ENCODE measurements around the gene PARD3. TPM values are rescaled to one million over a fixed set of nuclear protein-coding genes. Genes with fewer than 3 reads are reported as not detected.

The PARD3 gene
- total RNA-seq, 2 donors from 2014 or later: 32.0 to 61.9 TPM

GRCh38 chr10:34826221-34826620 is 11.1 kb upstream of the PARD3 start:
- TF ChIP-seq POLR2AphosphoS5 (IDR thresholded peaks at IDR 0.05): no peak
- no peak for TF ChIP-seq POLR2A (IDR thresholded peaks at IDR 0.05)
- no peak for TF ChIP-seq CTCF (IDR thresholded peaks at IDR 0.05)
- Histone ChIP-seq H3K4me3 (no peak overlapping the region), H3K27ac (no peak overlapping the region), H3K9me3 (no peaks in the 10 kb centered on the region), H3K27me3 (replicated peaks; ENCODE audit: insufficient read depth) (no peaks in the 10 kb centered on the region), H3K4me1 (replicated peaks) (no peaks in the 10 kb centered on the region), H3K36me3 (no peaks in the 10 kb centered on the region)
- 71% methylated on average over 6 of the region's 6 CpGs for WGBS
- intact Hi-C loops (cut with DNase I): no loop called here
- no peak for DNase-seq (ENCODE audit: low spot score)

GRCh38 chr10:34825414-34825813 is 10.3 kb upstream of the PARD3 start:
- H3K27ac ChIP-seq: no peak overlapping the region
- intact Hi-C loops (cut with DNase I): no loop called here
- H3K27me3 ChIP-seq (replicated peaks; ENCODE audit: insufficient read depth): no peaks in the 10 kb centered on the region
- H3K36me3 ChIP-seq: no peaks in the 10 kb centered on the region
- no peak overlapping the region for H3K4me3 ChIP-seq
- no peaks in the 10 kb centered on the region for H3K4me1 ChIP-seq (replicated peaks)
- DNase-seq (ENCODE audit: low spot score): no peak
- TF ChIP-seq CTCF (IDR thresholded peaks at IDR 0.05) (no peak), POLR2A (IDR thresholded peaks at IDR 0.05) (no peak), POLR2AphosphoS5 (IDR thresholded peaks at IDR 0.05) (no peak)
- H3K9me3 ChIP-seq: no peaks in the 10 kb centered on the region
- 74% methylated on average over 2 of the region's 2 CpGs for WGBS

GRCh38 chr10:34824870-34825269 is 9.8 kb upstream of the PARD3 start:
- Histone ChIP-seq H3K27me3 (replicated peaks; ENCODE audit: insufficient read depth) (no peaks in the 10 kb centered on the region), H3K9me3 (no peaks in the 10 kb centered on the region), H3K36me3 (no peaks in the 10 kb centered on the region), H3K27ac (no peak overlapping the region), H3K4me1 (replicated peaks) (no peaks in the 10 kb centered on the region), H3K4me3 (no peak overlapping the region)
- TF ChIP-seq CTCF (IDR thresholded peaks at IDR 0.05): no peak
- no peak for TF ChIP-seq POLR2AphosphoS5 (IDR thresholded peaks at IDR 0.05)
- TF ChIP-seq POLR2A (IDR thresholded peaks at IDR 0.05): no peak
- DNase-seq (ENCODE audit: low spot score): no peak
- WGBS: 93% methylated on average over 1 of the region's 2 CpGs
- intact Hi-C loops (cut with DNase I): no loop called here

GRCh38 chr10:34821587-34822585 is 6.8 kb upstream of the PARD3 start:
- H3K4me1 ChIP-seq (replicated peaks): no peaks in the 10 kb centered on the region
- no peaks in the 10 kb centered on the region for H3K27me3 ChIP-seq (replicated peaks; ENCODE audit: insufficient read depth)
- WGBS: 80% methylated on average over 6 of the region's 6 CpGs
- TF ChIP-seq CTCF (IDR thresholded peaks at IDR 0.05) (no peak), POLR2A (IDR thresholded peaks at IDR 0.05) (no peak), POLR2AphosphoS5 (IDR thresholded peaks at IDR 0.05) (no peak)
- H3K9me3 ChIP-seq: no peaks in the 10 kb centered on the region
- no peak for DNase-seq (ENCODE audit: low spot score)
- intact Hi-C loops (cut with DNase I): no loop called here
- H3K27ac ChIP-seq: no peak overlapping the region
- H3K36me3 ChIP-seq: no peaks in the 10 kb centered on the region
- no peak overlapping the region for H3K4me3 ChIP-seq
